Stimulated activated naive CD8-positive, alpha-beta T cell treated with anti-CD3 and anti-CD28 coated beads, Interleukin-15, Interleukin-2, amounts not matched to agents 100 ng/mL and 50 ng/mL, for 24 hours (primary cell): ENCODE results near the gene CCDC85A.

ENCODE experiments used
- H3K27ac Mint-ChIP-seq: one replicate; pipeline ENCODE4 v1.8.0; 2021; ENCODE audit warnings: mild to moderate bottlenecking, mixed read lengths
- H3K27me3 Mint-ChIP-seq: one replicate; pipeline ENCODE4 v1.8.0; 2021; ENCODE audit warnings: mixed read lengths
- H3K36me3 Mint-ChIP-seq: one replicate; pipeline ENCODE4 v1.8.0; 2021; ENCODE audit warnings: low read depth, mixed read lengths
- H3K4me1 Mint-ChIP-seq: one replicate; pipeline ENCODE4 v1.8.0; 2021; ENCODE audit warnings: low read depth, mixed read lengths
- H3K4me3 Mint-ChIP-seq: one replicate; pipeline ENCODE4 v1.8.0; 2021; ENCODE audit warnings: mild to moderate bottlenecking, mixed read lengths
- H3K9me3 Mint-ChIP-seq: one replicate; pipeline ENCODE4 v1.8.0; 2021; ENCODE audit warnings: mixed read lengths

The CCDC85A gene

GRCh38 chr2:56287974-56288373 is 104.2 kb downstream of the CCDC85A start:
- H3K27me3 Mint-ChIP-seq, result no peaks in the 10 kb centered on the region
- H3K4me1 Mint-ChIP-seq, result no peaks in the 10 kb centered on the region
- no peaks in the 10 kb centered on the region for H3K36me3 Mint-ChIP-seq
- H3K27ac Mint-ChIP-seq, result no peak overlapping the region
- H3K4me3 Mint-ChIP-seq, result no peak overlapping the region
- peaks cover 18% of the 10 kb centered on the region for H3K9me3 Mint-ChIP-seq

- H3K4me3 Mint-ChIP-seq, result no peak overlapping the region
- no peaks in the 10 kb centered on the region for H3K4me1 Mint-ChIP-seq
- H3K9me3 Mint-ChIP-seq, result peaks cover 21% of the 10 kb centered on the region
- H3K27ac Mint-ChIP-seq, result no peak overlapping the region
- no peaks in the 10 kb centered on the region for H3K36me3 Mint-ChIP-seq
- H3K27me3 Mint-ChIP-seq, result no peaks in the 10 kb centered on the region
Observed at GRCh38 chr2:56288838-56289580, 105.2 kb downstream of the CCDC85A start.

GRCh38 chr2:56291711-56292110 is 107.9 kb downstream of the CCDC85A start:
- H3K36me3 Mint-ChIP-seq, result no peaks in the 10 kb centered on the region

GRCh38 chr2:56292951-56293350 is 109.2 kb downstream of the CCDC85A start:
- Mint-ChIP-seq H3K27me3 (no peaks in the 10 kb centered on the region), H3K4me1 (no peaks in the 10 kb centered on the region), H3K4me3 (no peak overlapping the region), H3K27ac (no peak overlapping the region), H3K36me3 (no peaks in the 10 kb centered on the region), H3K9me3 (peaks cover 10% of the 10 kb centered on the region)

More at GRCh38 chr2:56291711-56292110, 107.9 kb downstream of the CCDC85A start:
- no peaks in the 10 kb centered on the region for H3K4me1 Mint-ChIP-seq
- H3K4me3 Mint-ChIP-seq, result no peak overlapping the region
- no peak overlapping the region for H3K27ac Mint-ChIP-seq
- H3K27me3 Mint-ChIP-seq, result no peaks in the 10 kb centered on the region
- H3K9me3 Mint-ChIP-seq, result peaks cover 14% of the 10 kb centered on the region

- Mint-ChIP-seq H3K4me1 (no peaks in the 10 kb centered on the region), H3K4me3 (no peak overlapping the region), H3K27ac (no peak overlapping the region), H3K9me3 (peaks cover 10% of the 10 kb centered on the region), H3K36me3 (no peaks in the 10 kb centered on the region), H3K27me3 (no peaks in the 10 kb centered on the region)
Observed at GRCh38 chr2:56295666-56296065, 111.9 kb downstream of the CCDC85A start.

GRCh38 chr2:56297671-56298070 is 113.9 kb downstream of the CCDC85A start:
- H3K27ac Mint-ChIP-seq, result no peak overlapping the region
- no peak overlapping the region for H3K4me3 Mint-ChIP-seq
- no peaks in the 10 kb centered on the region for H3K36me3 Mint-ChIP-seq
- no peaks in the 10 kb centered on the region for H3K27me3 Mint-ChIP-seq
- H3K9me3 Mint-ChIP-seq, result peaks cover 5% of the 10 kb centered on the region
- no peaks in the 10 kb centered on the region for H3K4me1 Mint-ChIP-seq

GRCh38 chr2:56299171-56299691 is 115.4 kb downstream of the CCDC85A start:
- Mint-ChIP-seq H3K27ac (no peak overlapping the region), H3K27me3 (no peaks in the 10 kb centered on the region), H3K36me3 (no peaks in the 10 kb centered on the region), H3K4me3 (no peak overlapping the region), H3K9me3 (no peaks in the 10 kb centered on the region), H3K4me1 (no peaks in the 10 kb centered on the region)

GRCh38 chr2:56309626-56310170 is 125.9 kb downstream of the CCDC85A start:
- H3K4me3 Mint-ChIP-seq, result no peak overlapping the region
- H3K36me3 Mint-ChIP-seq, result no peaks in the 10 kb centered on the region
- no peaks in the 10 kb centered on the region for H3K27me3 Mint-ChIP-seq
- peaks cover 3% of the 10 kb centered on the region for H3K9me3 Mint-ChIP-seq
- no peak overlapping the region for H3K27ac Mint-ChIP-seq
- no peaks in the 10 kb centered on the region for H3K4me1 Mint-ChIP-seq

GRCh38 chr2:56313500-56313921 is 129.7 kb downstream of the CCDC85A start:
- H3K4me3 Mint-ChIP-seq, result no peak overlapping the region
- no peaks in the 10 kb centered on the region for H3K36me3 Mint-ChIP-seq
- no peaks in the 10 kb centered on the region for H3K9me3 Mint-ChIP-seq
- no peaks in the 10 kb centered on the region for H3K27me3 Mint-ChIP-seq
- H3K27ac Mint-ChIP-seq, result no peak overlapping the region
- H3K4me1 Mint-ChIP-seq, result no peaks in the 10 kb centered on the region

GRCh38 chr2:56314371-56314770 is 130.6 kb downstream of the CCDC85A start:
- Mint-ChIP-seq H3K4me3 (no peak overlapping the region), H3K9me3 (peaks cover 4% of the 10 kb centered on the region), H3K27me3 (peaks cover 3% of the 10 kb centered on the region), H3K36me3 (no peaks in the 10 kb centered on the region), H3K27ac (no peak overlapping the region), H3K4me1 (no peaks in the 10 kb centered on the region)

GRCh38 chr2:56314796-56315195 is 131.0 kb downstream of the CCDC85A start:
- no peaks in the 10 kb centered on the region for H3K36me3 Mint-ChIP-seq
- H3K4me1 Mint-ChIP-seq, result no peaks in the 10 kb centered on the region
- peaks cover 3% of the 10 kb centered on the region for H3K27me3 Mint-ChIP-seq
- H3K4me3 Mint-ChIP-seq, result no peak overlapping the region
- H3K27ac Mint-ChIP-seq, result no peak overlapping the region
- peaks cover 4% of the 10 kb centered on the region for H3K9me3 Mint-ChIP-seq

- H3K36me3 Mint-ChIP-seq, result no peaks in the 10 kb centered on the region
- H3K27ac Mint-ChIP-seq, result no peak overlapping the region
- H3K4me3 Mint-ChIP-seq, result no peak overlapping the region
- H3K4me1 Mint-ChIP-seq, result no peaks in the 10 kb centered on the region
- peaks cover 4% of the 10 kb centered on the region for H3K9me3 Mint-ChIP-seq
- peaks cover 3% of the 10 kb centered on the region for H3K27me3 Mint-ChIP-seq
Observed at GRCh38 chr2:56315376-56315775, 131.6 kb downstream of the CCDC85A start.

- Mint-ChIP-seq H3K36me3 (no peaks in the 10 kb centered on the region), H3K4me3 (no peak overlapping the region), H3K9me3 (peaks cover 4% of the 10 kb centered on the region), H3K27ac (no peak overlapping the region), H3K27me3 (peaks cover 3% of the 10 kb centered on the region), H3K4me1 (no peaks in the 10 kb centered on the region)
Observed at GRCh38 chr2:56316011-56316410, 132.2 kb downstream of the CCDC85A start.

- no peaks in the 10 kb centered on the region for H3K36me3 Mint-ChIP-seq
- peaks cover 4% of the 10 kb centered on the region for H3K9me3 Mint-ChIP-seq
- H3K27ac Mint-ChIP-seq, result no peak overlapping the region
- no peaks in the 10 kb centered on the region for H3K4me1 Mint-ChIP-seq
- no peak overlapping the region for H3K4me3 Mint-ChIP-seq
- peaks cover 3% of the 10 kb centered on the region for H3K27me3 Mint-ChIP-seq
Observed at GRCh38 chr2:56318147-56318546, 134.4 kb downstream of the CCDC85A start.

GRCh38 chr2:56325661-56326345 is 142.0 kb downstream of the CCDC85A start:
- no peaks in the 10 kb centered on the region for H3K36me3 Mint-ChIP-seq
- H3K4me1 Mint-ChIP-seq, result no peaks in the 10 kb centered on the region
- no peaks in the 10 kb centered on the region for H3K27me3 Mint-ChIP-seq
- no peak overlapping the region for H3K27ac Mint-ChIP-seq
- peaks cover 1% of the 10 kb centered on the region for H3K9me3 Mint-ChIP-seq
- H3K4me3 Mint-ChIP-seq, result no peak overlapping the region
